Measurements from ENCODE around the gene SLC35E1.
"Not testable (repeated sequence)": the region's sequence is repeated elsewhere in the genome, so short reads cannot be mapped to it uniquely, and the experiment has no call there.

The SLC35E1 gene

GRCh38 chr19:16543734-16544133 is 28.5 kb downstream of the SLC35E1 start:
- not testable (repeated sequence) for DNase-seq

GRCh38 chr19:16542910-16543472 is 29.2 kb downstream of the SLC35E1 start:
- no peak for DNase-seq

- DNase-seq = peak; percentile 91
These were observed 29.9 kb downstream of the SLC35E1 start, which contains the start of gene CHERP for GRCh38 chr19:16542045-16542909. Gene CHERP, minus strand, starts transcription at chr19:16542437. Its CDS starts 59 bp downstream, at chr19:16542378.

- DNase-seq = no peak
These were observed 30.6 kb downstream of the SLC35E1 start for GRCh38 chr19:16541526-16542044.

- DNase-seq = no peak
These were observed 31.3 kb downstream of the SLC35E1 start for GRCh38 chr19:16540948-16541347.

GRCh38 chr19:16537111-16537510 is 35.1 kb downstream of the SLC35E1 start:
- no peak for DNase-seq

- DNase-seq = no peak
These were observed 36.1 kb downstream of the SLC35E1 start for GRCh38 chr19:16536130-16536529.

- DNase-seq = no peak
These were observed 36.8 kb downstream of the SLC35E1 start for GRCh38 chr19:16535381-16535780.

GRCh38 chr19:16532440-16533234 is 39.6 kb downstream of the SLC35E1 start:
- DNase-seq = no peak

- DNase-seq = no peak
These were observed 40.9 kb downstream of the SLC35E1 start for GRCh38 chr19:16531380-16531669.

- DNase-seq = no peak
These were observed 41.5 kb downstream of the SLC35E1 start for GRCh38 chr19:16530540-16531379.

GRCh38 chr19:16529466-16530144 is 42.6 kb downstream of the SLC35E1 start:
- DNase-seq = no peak

GRCh38 chr19:16527971-16528521 is 44.2 kb downstream of the SLC35E1 start:
- peak; percentile 5 for DNase-seq

- no peak for DNase-seq
These were observed 44.8 kb downstream of the SLC35E1 start for GRCh38 chr19:16527334-16527935.

GRCh38 chr19:16525751-16526481 is 46.3 kb downstream of the SLC35E1 start:
- DNase-seq = no peak

- DNase-seq = no peak
These were observed 47.1 kb downstream of the SLC35E1 start for GRCh38 chr19:16524991-16525734.

GRCh38 chr19:16522559-16523377 is 49.4 kb downstream of the SLC35E1 start:
- DNase-seq = no peak

GRCh38 chr19:16521715-16522289 is 50.4 kb downstream of the SLC35E1 start:
- DNase-seq = no peak
